Activated naive CD8-positive, alpha-beta T cell treated with anti-CD3 and anti-CD28 coated beads, Interleukin-2, amount 50 U/mL, for 16 hours (primary cell): ENCODE results near the gene ANKRD6.

Experiments
- DNase-seq: peaks from one replicate; pipeline ENCODE4 v3.0.0-alpha.2; 2020; ENCODE audit warnings: low read depth, low spot score

The ANKRD6 gene

GRCh38 chr6:89655122-89655521 is 222.2 kb downstream of the ANKRD6 start:
- DNase-seq, result no peak

DNA sequence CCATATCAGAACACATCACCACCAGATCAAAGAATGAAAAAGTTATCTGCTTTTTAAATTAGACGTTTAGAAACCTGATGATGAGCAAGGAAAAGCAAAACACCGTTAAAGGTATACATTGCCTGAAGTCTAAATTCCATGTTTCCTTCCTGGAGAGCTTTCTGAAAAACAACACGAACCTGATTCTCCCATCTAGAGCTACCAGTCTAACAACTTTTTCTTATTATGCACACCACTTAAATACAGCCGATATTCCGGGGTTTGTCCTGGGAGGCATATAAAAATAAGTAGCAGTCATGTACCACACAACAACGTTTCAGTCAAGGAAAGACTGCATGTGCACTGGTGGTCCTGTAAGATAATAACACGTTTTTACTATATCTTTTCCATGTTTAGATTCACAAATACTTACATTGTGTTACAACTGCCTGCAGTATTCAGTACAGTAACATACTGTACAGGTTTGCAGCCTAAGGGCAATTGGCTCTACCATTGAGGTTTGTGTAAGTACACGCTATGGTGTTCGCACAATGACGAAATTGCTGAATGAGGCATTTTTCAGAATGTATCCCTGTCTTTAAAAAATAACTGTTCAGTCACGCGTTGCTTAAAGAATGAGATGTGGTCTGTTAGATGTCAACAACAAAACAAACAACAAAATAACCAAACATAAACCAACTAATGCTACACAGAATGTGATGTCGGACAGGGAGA is 224.7 kb downstream of the ANKRD6 start:
- no peak for DNase-seq

DNA sequence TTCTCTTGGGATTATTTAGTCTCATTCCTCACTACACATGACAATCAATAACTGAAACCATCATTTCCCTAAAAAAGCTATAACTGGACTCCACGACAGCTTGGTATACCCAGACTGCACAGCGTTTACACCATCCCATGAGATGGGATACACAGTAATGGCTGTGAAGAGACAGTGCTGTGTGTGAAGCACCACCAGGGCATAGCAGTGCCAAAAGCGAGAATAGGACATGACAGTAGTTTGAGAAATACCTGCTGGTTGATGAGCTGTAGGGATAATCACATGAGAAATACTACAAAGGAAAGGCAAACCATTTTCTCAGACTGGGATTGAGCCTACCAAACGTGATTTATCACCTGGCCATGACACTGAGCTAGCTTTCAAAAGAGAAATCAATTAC is 228.0 kb downstream of the ANKRD6 start:
- no peak for DNase-seq

DNA sequence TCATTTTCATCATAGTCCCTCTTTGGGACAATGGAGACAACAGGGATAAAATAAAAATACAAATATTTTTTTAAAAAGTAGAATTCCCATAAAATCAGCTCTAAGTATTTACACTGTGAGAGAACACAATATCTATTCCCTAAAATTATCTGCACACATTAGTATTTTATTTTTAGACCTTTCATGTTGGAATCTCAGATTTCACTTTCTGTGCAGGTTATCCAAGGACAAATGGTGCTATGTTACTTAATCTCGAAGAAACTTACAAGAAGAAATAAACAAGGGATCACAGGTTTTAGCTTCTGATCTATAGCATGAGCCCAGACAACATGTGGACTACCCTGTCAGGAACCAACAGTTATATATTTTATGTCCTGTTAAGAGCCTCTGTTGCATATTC is 228.6 kb downstream of the ANKRD6 start:
- no peak for DNase-seq

- DNase-seq, result no peak
These were observed 229.8 kb downstream of the ANKRD6 start for GRCh38 chr6:89662659-89663223.

- DNase-seq, result no peak
These were observed 235.1 kb downstream of the ANKRD6 start for GRCh38 chr6:89667872-89668556.

DNA sequence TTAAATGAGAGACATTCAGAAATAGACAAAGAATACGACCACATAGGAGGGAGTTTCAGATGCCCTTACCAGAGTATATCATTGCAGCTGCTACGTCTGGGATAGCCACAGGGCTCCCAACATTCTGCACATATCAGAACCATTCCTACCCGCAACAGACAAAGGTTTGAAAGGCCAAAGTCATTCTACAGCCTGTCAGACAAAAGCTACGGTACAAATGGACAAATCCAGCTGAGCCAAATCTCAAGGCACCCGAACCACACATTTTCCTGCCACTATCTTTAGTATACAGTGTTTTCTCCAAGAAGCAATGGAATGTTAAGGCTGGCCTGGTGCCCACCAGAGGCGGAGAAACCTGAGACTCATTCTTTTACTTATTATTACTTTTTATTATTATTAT is 236.1 kb downstream of the ANKRD6 start:
- DNase-seq, result no peak

DNA sequence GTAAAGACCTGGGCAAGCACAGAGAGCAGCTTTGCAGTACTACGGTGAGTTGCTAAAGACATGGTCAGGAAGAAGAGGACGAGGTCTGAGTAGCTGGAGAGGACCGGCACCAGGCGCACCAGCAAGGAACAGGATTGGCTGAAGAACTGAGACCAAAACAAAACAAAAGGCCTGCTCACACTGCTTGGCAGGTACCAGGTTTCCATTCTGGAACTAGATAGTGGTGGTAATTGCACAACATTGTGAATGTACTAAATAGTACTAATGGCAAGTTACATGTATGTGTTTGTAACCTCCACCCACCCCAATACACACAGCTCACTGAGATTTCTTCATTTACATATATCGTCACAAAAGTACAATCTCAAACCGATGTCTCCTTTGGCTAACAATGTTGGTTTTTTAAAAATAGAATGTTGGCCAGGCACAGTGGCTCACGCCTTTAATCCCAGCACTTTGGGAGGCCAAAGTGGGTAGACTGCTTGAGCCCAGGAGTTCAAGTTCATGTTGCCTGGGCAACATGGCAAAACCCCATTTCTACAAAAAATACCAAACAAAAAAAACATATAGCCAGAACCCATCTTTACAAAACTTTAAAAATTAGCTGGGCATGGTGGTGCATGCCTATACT is 238.1 kb downstream of the ANKRD6 start:
- DNase-seq, result no peak

DNA sequence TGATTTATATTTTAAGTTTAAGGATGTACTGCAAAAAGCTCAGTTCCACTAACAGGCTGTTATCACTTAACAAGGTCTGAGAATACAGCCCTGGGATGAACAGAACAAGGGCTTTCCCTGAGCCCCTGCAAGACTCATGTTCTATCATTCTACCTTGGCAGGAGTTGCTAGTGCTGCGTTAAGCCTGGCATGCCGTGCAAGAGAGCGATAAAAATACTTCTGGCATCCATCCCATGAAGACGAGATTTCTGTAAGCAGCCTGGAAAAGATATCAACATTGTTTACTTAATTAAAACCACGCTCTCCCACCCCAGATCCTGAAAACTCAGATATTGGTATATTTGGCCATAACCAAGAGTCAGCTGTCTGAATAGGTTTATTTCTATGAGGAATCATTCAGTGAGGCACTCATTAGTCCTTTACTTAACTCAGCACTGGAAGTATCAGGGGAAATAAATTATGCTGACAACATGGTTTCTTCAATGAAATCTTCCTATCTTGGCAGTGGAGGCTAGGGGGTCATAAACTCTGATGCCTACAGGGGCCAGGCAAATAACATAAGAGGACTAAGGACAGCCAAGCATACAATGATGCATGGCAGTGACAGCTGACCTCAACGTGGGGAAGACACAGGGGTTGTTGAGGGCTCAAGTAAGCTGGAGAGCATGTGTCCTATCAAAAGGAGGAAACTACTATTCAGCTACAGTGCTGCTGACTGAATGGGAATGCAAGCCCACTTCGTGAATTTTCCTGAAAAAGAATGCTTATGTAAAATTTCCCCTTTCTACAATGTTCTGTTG is 243.2 kb downstream of the ANKRD6 start:
- no peak for DNase-seq

GRCh38 chr6:89678531-89678930 is 245.6 kb downstream of the ANKRD6 start:
- DNase-seq, result no peak

- no peak for DNase-seq
These were observed 246.5 kb downstream of the ANKRD6 start for GRCh38 chr6:89679215-89680120.

- no peak for DNase-seq
These were observed 247.2 kb downstream of the ANKRD6 start for GRCh38 chr6:89680150-89680549.

- no peak for DNase-seq
These were observed 247.6 kb downstream of the ANKRD6 start for GRCh38 chr6:89680551-89680950.

- DNase-seq, result no peak
These were observed 249.1 kb downstream of the ANKRD6 start for GRCh38 chr6:89681983-89682564.

DNA sequence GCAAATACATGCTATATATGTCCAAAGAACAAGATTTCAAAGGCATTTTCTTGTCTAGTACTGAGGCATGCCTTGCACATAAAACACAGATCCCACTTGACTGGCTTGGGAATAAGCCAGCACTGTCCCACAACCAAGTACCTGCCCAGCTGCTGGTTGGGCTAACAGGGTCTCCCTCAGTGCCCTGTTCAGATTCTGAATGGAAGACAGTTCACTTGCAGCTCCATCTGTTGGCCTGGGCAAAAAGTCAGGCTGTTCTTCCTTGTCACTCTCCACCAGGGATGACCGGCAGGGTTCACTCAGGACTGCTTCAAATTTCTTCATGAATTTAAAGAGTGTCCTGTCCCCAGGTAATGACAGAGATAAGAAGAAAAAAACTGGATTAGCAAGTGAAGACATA is 250.0 kb downstream of the ANKRD6 start:
- no peak for DNase-seq
